ENCODE measurements around the gene NBAS.

The NBAS gene

GRCh38 chr2:15391751-15392150 lies 169.4 kb downstream of the NBAS start:
- TF ChIP-seq CTCF (IDR thresholded peaks at IDR 0.05; ENCODE audit: low read length) (no peak), EZH2 (IDR thresholded peaks at IDR 0.05; ENCODE audit: borderline replicate concordance, low read length) (no peak)
- H3K9ac ChIP-seq (ENCODE audit: low read length) = no peak overlapping the region

GRCh38 chr2:15389895-15390294 lies 171.2 kb downstream of the NBAS start:
- H2AFZ ChIP-seq (ENCODE audit: low read length) = no peak overlapping the region
- no peak overlapping the region for H3K27ac ChIP-seq (ENCODE audit: low read depth, low read length, poor library complexity, severe bottlenecking)
- H3K4me3 ChIP-seq (ENCODE audit: low read depth, low read length, poor library complexity, severe bottlenecking) = no peak overlapping the region
- H3F3A ChIP-seq (ENCODE audit: insufficient read depth, low read length) = no peaks in the 10 kb centered on the region
- H3K27me3 ChIP-seq (ENCODE audit: insufficient read depth, low read length) = no peaks in the 10 kb centered on the region
- no peaks in the 10 kb centered on the region for H3K36me3 ChIP-seq (ENCODE audit: insufficient read depth, low read length)
- no peaks in the 10 kb centered on the region for H3K9me2 ChIP-seq (ENCODE audit: low read depth, low read length)
- TF ChIP-seq CTCF (IDR thresholded peaks at IDR 0.05; ENCODE audit: low read length) (no peak), EZH2 (IDR thresholded peaks at IDR 0.05; ENCODE audit: borderline replicate concordance, low read length) (no peak)
- H3K79me2 ChIP-seq (ENCODE audit: insufficient read depth, low read length) = no peaks in the 10 kb centered on the region
- H3K9me3 ChIP-seq (ENCODE audit: low read length) = no peaks in the 10 kb centered on the region
- H4K20me1 ChIP-seq (ENCODE audit: insufficient read depth, low read length) = no peaks in the 10 kb centered on the region
- H3K9ac ChIP-seq (ENCODE audit: low read length) = no peak overlapping the region
- H3K4me1 ChIP-seq (ENCODE audit: insufficient read depth, low read length, severe bottlenecking) = no peaks in the 10 kb centered on the region
- H3K4me2 ChIP-seq (ENCODE audit: low read length) = no peak overlapping the region

More at GRCh38 chr2:15391751-15392150, 169.4 kb downstream of the NBAS start:
- no peaks in the 10 kb centered on the region for H3K9me2 ChIP-seq (ENCODE audit: low read depth, low read length)
- H3K36me3 ChIP-seq (ENCODE audit: insufficient read depth, low read length) = no peaks in the 10 kb centered on the region
- H3K27me3 ChIP-seq (ENCODE audit: insufficient read depth, low read length) = no peaks in the 10 kb centered on the region
- no peak overlapping the region for H3K4me2 ChIP-seq (ENCODE audit: low read length)
- no peaks in the 10 kb centered on the region for H3F3A ChIP-seq (ENCODE audit: insufficient read depth, low read length)
- no peak overlapping the region for H3K27ac ChIP-seq (ENCODE audit: low read depth, low read length, poor library complexity, severe bottlenecking)
- no peaks in the 10 kb centered on the region for H4K20me1 ChIP-seq (ENCODE audit: insufficient read depth, low read length)
- no peaks in the 10 kb centered on the region for H3K4me1 ChIP-seq (ENCODE audit: insufficient read depth, low read length, severe bottlenecking)
- H2AFZ ChIP-seq (ENCODE audit: low read length) = no peak overlapping the region
- H3K79me2 ChIP-seq (ENCODE audit: insufficient read depth, low read length) = no peaks in the 10 kb centered on the region
- H3K9me3 ChIP-seq (ENCODE audit: low read length) = no peaks in the 10 kb centered on the region
- H3K4me3 ChIP-seq (ENCODE audit: low read depth, low read length, poor library complexity, severe bottlenecking) = no peak overlapping the region

- Histone ChIP-seq H3F3A (ENCODE audit: insufficient read depth, low read length) (no peaks in the 10 kb centered on the region), H2AFZ (ENCODE audit: low read length) (no peak overlapping the region), H3K36me3 (ENCODE audit: insufficient read depth, low read length) (no peaks in the 10 kb centered on the region), H4K20me1 (ENCODE audit: insufficient read depth, low read length) (no peaks in the 10 kb centered on the region), H3K4me2 (ENCODE audit: low read length) (no peak overlapping the region), H3K4me1 (ENCODE audit: insufficient read depth, low read length, severe bottlenecking) (no peaks in the 10 kb centered on the region), H3K9me2 (ENCODE audit: low read depth, low read length) (no peaks in the 10 kb centered on the region), H3K27me3 (ENCODE audit: insufficient read depth, low read length) (no peaks in the 10 kb centered on the region), H3K79me2 (ENCODE audit: insufficient read depth, low read length) (no peaks in the 10 kb centered on the region), H3K9me3 (ENCODE audit: low read length) (no peaks in the 10 kb centered on the region), H3K4me3 (ENCODE audit: low read depth, low read length, poor library complexity, severe bottlenecking) (no peak overlapping the region), H3K27ac (ENCODE audit: low read depth, low read length, poor library complexity, severe bottlenecking) (no peak overlapping the region), H3K9ac (ENCODE audit: low read length) (no peak overlapping the region)
- no peak for TF ChIP-seq CTCF (IDR thresholded peaks at IDR 0.05; ENCODE audit: low read length)
- TF ChIP-seq EZH2 (IDR thresholded peaks at IDR 0.05; ENCODE audit: borderline replicate concordance, low read length) = no peak
Observed at GRCh38 chr2:15389326-15389700, 171.8 kb downstream of the NBAS start.

All from OCI-LY1 (cell line).